ENCODE results near the gene IQGAP2. TPM values are rescaled to one million over a fixed set of nuclear protein-coding genes. Genes with fewer than 3 reads are reported as not detected.

IQGAP2 gene
- total and polyA plus RNA-seq, 9 of the 15 experiments (the other 6 are each of a cell fraction or from before 2014, with no cell fraction given), result 8.7 to 23.2 (median 17.4) TPM

DNA sequence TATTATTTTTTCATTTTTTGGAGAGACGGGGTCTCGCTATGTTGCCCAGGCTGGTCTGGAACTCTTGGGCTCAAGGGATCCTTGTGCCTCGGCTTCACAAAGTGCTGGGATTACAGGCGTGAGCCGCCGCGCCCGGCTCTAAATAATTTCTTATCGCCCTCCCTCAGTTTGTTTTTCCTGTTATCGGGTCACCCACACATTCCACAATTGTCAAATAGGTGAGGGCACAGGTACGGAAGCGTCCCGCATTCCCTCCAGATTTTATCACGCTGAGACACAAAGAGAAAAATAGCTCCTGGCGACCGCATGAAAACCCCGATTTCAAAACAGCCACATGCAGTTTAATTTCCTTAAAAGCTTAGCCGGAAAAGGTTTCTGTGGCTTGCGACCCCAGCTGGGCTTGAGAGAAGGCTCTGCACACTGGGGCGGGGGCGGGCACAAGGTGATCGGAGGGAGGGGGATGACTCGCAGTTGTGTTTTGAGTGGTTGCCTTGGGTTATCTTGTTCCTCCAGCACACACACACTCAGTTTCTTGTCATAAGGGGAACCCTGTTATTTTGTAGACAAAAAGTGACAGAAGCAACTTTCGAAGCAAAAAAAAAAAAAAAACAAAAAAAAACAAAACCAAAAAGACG, 717 bp upstream of the IQGAP2 start (continued):
- TF ChIP-seq, protein P1, sequence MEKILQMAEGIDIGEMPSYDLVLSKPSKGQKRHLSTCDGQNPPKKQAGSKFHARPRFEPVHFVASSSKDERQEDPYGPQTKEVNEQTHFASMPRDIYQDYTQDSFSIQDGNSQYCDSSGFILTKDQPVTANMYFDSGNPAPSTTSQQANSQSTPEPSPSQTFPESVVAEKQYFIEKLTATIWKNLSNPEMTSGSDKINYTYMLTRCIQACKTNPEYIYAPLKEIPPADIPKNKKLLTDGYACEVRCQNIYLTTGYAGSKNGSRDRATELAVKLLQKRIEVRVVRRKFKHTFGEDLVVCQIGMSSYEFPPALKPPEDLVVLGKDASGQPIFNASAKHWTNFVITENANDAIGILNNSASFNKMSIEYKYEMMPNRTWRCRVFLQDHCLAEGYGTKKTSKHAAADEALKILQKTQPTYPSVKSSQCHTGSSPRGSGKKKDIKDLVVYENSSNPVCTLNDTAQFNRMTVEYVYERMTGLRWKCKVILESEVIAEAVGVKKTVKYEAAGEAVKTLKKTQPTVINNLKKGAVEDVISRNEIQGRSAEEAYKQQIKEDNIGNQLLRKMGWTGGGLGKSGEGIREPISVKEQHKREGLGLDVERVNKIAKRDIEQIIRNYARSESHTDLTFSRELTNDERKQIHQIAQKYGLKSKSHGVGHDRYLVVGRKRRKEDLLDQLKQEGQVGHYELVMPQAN (IDR thresholded peaks at IDR 0.05; ENCODE audit: borderline replicate concordance), result no peak
- TF ChIP-seq ETV6 (IDR thresholded peaks at IDR 0.05; ENCODE audit: borderline replicate concordance in 1 of 2, low read depth in 2 of 2, low read length in 1 of 2) (no peak), ETV6 (CRISPR knock-in tag; IDR thresholded peaks at IDR 0.05; ENCODE audit: borderline replicate concordance) (no peak), CUX1 (CRISPR knock-in tag; IDR thresholded peaks at IDR 0.05) (0 out of 2 replicates have a peak, but pooled peaks have one; percentile 39), MEF2A (IDR thresholded peaks at IDR 0.05; ENCODE audit: control insufficient read depth, low read depth, low read length) (no peak; the same call in 1 of the 2 replicates), CBFA2T2 (conservative IDR thresholded peaks at IDR 0.05) (peak; percentile 74), MIER1 (IDR thresholded peaks at IDR 0.05; ENCODE audit: low read depth) (no peak), ZNF586 (CRISPR knock-in tag; conservative IDR thresholded peaks at IDR 0.05) (no peak), SMARCE1 (IDR thresholded peaks at IDR 0.05) (0 out of 2 replicates have a peak, but pooled peaks have one; percentile 64), ATF6 (CRISPR knock-in tag; IDR thresholded peaks at IDR 0.05) (no peak), TEAD4 (IDR thresholded peaks at IDR 0.05; ENCODE audit: low read length) (peak; percentile 83), TEAD4 (CRISPR knock-in tag; IDR thresholded peaks at IDR 0.05; ENCODE audit: borderline replicate concordance) (no peak), NFRKB (IDR thresholded peaks at IDR 0.05; ENCODE audit: low read depth) (no peak), PML (IDR thresholded peaks at IDR 0.05; ENCODE audit: low read length) (0 out of 2 replicates have a peak, but pooled peaks have one; percentile 41), RFX1 (IDR thresholded peaks at IDR 0.05) (peak; percentile 36)
